ENCODE data around the gene PPFIA3.
A peak's percentile ranks its signal among the peaks of the same experiment; 100 is the strongest.

Gene PPFIA3

GRCh38 chr19:49119411-49120324 lies at the start of gene PPFIA3:
Gene PPFIA3 (plus strand): TSS chr19:49119544. CDS start chr19:49127874, 8,330 bp downstream.
- peak in 1 of 2 experiments; percentile 30 for DNase-seq

DNA sequence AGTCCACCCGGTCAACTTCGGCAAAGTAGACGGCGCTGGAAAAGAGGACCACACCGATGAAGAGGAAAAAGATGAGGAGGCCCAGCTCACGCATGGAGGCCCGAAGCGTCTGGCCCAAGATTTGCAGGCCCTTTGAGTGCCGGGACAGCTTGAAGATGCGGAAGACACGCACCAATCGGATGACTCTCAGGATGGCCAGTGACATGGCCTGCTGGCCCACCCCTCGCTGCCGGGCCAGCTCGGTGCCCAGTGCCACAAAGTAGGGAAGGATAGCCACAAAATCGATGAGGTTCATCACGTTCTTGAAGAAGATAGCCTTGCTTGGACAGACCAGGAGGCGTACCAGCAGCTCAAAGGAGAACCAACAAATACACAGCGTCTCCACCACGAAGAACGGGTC lies 48.9 kb upstream of the PPFIA3 start:
- DNase-seq, result no peak

- peak; percentile 17 to 34 for DNase-seq
Measured at GRCh38 chr19:49071860-49072547, 47.3 kb upstream of the PPFIA3 start.

DNA sequence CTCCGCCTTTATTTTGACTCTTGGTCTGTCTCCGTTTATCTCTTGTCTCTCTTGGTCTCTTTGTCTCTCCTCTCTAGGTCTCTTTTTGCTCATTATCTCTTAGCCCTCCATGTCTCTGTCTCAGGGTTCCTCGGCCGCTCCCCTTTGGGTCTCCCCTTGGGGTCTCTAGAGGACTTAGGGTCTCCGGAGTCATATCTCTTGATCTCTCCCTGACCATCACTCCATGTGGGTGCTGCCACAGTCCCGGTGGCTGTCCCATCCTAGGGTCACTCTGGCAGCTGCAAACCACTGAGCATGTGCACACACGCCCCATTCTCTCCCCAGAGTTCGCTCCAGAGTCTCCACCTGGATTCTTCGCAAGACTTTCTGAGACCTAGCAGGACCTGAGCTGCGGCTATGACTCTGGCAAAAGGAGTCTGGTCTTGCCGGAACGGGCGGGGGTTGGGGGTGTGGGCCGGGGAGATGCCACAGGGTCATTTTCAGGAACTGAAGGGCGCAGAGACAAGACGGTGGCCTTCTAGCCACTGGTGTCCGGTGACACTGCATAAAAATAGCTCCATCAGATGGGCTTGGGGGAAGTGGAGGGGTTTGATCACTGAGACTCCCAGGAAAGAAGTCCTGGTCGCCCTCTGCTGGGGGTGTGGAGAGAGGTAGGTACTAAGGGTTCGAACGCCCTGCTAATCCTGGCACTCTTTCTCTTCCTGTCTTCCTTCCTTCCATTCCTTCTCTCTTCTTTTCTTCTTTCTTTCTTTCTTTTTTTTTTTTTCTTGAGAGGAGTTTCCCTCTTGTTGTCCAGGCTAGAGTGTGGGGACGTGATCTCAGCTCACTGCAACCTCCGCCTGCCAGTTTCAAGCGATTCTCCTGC lies 45.6 kb upstream of the PPFIA3 start:
- DNase-seq, result no peak

DNA sequence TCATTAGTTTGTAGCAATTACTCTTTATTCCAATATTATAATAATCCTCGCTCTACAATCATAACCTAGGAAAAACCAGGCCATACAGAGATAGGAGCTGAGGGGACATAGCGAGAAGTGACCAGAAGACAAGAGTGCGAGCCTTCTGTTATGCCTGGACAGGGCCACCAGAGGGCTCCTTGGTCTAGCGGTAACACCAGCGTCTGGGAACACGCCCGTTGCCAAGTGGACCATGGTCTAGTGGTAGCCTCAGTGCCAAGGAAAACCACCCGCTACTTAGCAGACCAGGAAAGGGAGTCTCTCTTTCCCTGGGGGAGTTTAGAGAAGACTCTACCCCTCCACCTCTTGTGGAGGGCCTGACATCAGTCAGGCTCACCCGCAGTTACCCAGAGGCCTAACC lies 44.5 kb upstream of the PPFIA3 start:
- DNase-seq, result peak; percentile 25 to 47

DNA sequence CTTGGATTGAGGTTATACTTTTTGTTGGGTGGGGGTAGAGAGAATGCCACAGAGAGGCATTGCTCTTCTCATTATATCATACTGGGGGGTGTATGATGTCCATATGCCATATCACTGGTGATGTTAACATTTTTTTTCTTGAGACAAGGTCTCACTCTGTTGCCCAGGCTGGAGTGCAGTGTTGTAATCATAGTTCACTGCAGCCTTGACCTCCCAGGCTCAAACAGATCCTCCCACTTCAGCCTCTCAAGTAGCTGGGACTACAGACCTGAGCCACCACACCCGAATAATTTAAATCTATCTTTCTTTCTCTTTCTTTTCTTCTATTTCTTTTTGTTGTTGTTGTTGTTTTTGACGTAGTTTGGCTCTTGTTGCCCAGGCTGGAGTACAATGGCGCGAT lies 39.0 kb upstream of the PPFIA3 start:
- DNase-seq, result no peak

- no peak for DNase-seq
Measured at GRCh38 chr19:49081273-49081672, 38.1 kb upstream of the PPFIA3 start.

DNA sequence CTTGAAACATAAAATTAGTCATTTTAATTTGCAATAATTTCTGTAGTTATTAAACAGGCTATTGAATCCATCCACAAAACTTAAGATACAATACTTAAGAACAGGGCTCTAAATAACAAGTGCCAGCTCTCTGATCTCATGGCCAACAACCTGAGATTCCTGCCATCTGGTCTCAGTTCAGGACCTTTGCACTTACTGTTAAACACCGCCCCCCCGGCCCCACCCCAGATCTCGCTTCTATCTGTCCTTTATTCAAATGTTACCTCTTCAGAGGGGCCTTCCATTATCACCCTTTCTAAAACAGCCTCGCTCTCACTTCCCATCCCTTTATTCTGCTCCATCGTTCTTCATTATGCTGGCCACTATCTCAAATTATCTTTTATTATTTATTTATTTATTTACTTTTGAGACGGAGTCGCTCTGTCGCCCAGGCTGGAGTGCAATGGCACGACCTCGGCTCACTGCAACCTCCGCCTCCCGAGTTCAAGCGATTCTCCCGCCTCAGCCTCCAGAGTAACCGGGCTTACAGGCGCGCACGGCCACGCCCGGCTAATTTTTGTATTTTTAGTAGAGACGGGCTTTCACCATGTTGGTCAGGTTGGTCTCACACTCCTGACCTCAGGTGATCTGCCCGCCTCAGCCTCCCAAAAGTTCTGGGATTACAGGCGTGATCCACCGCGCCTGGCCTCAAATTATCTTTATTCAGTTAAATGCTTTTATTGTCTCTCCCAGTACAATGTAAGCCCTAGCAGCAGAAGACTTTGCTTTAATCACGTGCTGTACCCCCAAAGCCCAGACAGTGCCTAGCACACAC lies 34.9 kb upstream of the PPFIA3 start:
- DNase-seq, result no peak

DNA sequence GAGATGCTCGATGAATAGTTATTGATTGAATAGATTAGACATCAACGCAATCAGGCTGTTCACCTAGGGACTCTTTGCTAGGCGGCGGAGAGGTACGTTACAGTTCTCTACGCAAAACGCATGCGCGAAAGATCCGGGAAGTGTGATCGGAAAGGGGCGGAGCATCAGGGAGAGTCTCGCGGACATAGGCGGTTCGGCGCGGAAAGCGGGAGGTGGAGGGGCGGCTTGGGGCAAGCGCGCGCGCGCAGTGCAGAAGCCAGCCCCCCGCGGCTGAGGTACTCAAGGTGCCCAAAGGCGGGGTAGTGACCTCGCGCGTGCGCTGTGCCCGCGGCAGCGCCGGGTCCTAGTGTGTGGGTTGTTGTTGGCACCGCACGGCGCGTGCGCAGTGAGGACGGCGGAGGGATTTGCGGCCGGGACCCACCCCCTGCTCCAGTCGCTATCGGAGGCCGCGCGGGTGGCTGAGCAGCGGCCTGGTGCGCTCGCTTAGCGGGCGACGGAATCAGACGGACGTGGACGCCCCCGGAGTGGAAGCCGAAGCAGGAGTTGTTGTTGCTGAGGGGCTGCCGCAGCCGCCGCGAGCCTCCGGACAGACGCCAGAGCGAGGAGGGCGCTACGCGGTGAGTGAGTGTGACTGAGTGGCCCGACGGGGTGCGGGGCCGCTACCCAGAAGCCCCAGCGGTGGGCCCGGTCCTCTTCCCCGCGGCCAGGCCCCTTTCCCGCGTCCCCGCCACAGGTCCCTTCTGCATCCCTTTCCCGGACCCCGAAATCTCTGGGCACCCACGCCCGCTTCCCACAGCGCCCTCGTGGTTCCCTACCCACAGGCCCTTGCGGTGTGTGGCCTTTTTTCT lies 34.1 kb upstream of the PPFIA3 start, which contains the start of gene SNRNP70:
Gene SNRNP70 (plus strand): TSS at position 432 of the 848 bp plus-strand sequence. CDS start 964 bp downstream, outside the sequence.
- peak; percentile 97 to 98 for DNase-seq

DNA sequence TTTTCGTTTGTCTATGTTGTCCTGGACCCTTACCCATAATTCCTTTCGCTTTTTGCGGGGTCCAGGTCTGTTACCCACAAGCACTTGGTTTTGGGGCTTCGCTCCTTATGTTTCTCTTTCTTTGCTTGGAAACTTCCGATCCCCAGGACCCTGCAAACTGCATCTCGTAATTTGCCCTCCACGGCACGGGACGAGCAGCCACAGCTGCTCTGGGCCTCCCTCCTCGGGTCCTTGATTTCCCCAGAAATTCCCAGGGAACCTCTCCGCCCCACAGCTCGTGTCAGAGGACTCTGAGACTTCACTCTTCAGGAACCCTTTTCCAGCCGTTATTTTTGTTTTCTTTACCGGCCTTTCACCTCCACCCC lies 33.5 kb upstream of the PPFIA3 start:
- DNase-seq, result no peak

- no peak for DNase-seq
Measured at GRCh38 chr19:49086296-49086695, 33.0 kb upstream of the PPFIA3 start.

GRCh38 chr19:49091391-49092038 lies 27.8 kb upstream of the PPFIA3 start:
- DNase-seq, result no peak

DNA sequence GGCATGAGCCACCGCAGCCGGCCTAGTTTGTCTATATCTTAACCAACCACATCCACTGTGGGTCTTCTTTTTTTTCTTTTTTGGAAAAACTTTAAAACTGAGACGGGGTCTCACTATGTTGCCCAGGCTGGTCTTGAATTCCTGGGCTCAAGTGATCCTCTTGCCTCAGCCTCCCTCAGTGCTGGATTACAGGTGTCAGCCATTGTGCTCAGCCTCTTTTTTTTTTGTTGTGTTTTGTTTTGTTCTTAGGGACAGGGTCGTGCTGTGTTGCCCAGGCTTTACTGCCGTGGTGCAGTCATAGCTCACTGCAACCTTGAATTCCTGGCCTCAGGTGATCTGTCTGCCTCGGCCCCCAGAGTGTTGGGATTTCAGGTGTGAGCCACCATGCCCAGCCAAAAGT lies 26.7 kb upstream of the PPFIA3 start:
- DNase-seq, result no peak

- DNase-seq, result no peak
Measured at GRCh38 chr19:49094505-49095482, 24.6 kb upstream of the PPFIA3 start.

DNA sequence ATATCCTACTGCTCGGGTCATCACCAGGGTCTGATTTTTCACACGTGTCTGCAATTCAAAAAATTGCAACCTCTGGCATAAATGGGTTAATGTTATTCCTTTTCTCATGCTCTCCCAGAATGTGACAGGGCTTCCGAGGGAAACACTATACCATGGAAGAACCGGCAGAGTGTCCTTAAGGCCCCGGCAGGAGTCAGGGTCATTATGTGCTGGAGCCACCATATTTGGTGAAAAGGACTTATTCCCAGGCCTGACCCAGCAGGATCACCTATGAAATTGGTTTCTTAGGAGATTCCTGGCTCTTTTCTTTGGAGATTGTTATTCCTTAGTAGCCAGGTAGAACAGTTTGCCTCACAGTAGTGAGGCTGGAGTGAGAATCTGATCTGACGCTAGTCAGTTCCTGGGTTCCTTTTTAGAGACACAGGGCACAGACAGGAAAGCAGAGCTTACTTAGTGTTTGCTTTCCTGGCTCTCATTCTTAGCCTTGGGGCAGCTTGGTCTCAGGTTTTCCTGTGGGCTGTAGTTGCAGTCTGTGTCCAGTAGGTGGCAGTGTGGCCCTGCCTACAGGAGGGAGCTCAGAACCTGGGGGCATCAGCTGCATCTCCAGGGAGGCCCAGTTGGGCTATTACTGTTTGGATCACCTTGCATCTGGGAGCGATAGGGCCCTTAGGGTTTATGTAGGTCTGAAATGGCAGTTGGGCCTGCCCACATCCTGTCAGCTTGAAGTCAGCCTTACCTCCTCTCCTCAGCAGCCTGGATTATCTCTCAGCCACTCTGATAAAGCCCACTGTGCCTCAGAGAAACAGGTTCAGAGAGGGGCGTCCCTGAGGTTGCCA lies 21.7 kb upstream of the PPFIA3 start:
- DNase-seq, result peak; percentile 66 to 76

DNA sequence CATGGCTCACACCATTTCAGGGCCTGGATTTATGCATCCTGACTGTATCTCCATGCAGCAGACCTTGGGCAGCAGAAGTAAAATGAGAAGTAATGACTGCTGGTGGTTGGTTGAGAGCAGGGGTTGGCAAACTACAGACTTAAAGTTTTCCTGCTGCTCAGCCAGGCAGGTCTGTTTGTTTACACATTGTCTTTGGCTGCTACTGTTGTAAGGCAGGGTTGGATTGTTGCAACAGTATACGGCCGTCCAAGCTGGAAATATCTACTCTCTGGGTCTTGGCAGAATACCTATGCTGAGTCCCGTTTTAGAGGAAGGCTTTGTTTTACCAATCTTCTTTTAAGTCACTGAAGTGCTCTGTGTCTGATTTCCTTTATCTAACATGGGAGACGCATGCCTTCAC lies 20.5 kb upstream of the PPFIA3 start:
- DNase-seq, result no peak

DNA sequence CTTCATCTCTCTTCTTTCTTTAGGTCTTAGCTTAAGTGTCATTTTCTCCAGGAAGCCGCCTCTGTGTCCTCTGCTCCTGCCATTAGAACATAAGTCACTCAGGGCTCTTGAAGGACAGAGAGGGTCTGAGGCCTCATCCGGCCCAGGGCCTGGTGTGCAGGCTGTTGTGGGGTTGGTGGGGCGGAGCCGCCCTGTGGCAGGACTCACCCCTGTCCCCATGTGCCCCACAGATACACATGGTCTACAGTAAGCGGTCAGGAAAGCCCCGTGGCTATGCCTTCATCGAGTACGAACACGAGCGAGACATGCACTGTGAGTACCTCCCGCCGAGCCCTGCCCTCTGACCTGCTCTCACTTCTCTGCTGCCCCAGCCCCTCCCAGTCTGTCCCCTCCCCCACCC lies 18.2 kb upstream of the PPFIA3 start:
- DNase-seq, result no peak

- no peak for DNase-seq
Measured at GRCh38 chr19:49102303-49102702, 17.0 kb upstream of the PPFIA3 start.

All from activated CD4-positive, alpha-beta T cell treated with anti-CD3 and anti-CD28 coated beads, Interleukin-2, amount 50 U/mL, for 48 hours (primary cell).